Dendritic cell treated with granulocyte-macrophage colony-stimulating factor and Interleukin-4, amounts not matched to agents 40 ng/mL and 50 ng/mL, for 4 days (primary cell): Measurements from ENCODE around the gene SKIC2.
"Not testable (repeated sequence)": the region's sequence is repeated elsewhere in the genome, so short reads cannot be mapped to it uniquely, and the experiment has no call there.

ENCODE experiments used
- H3K27ac Mint-ChIP-seq: one replicate; pipeline ENCODE4 v1.8.0; 2022; ENCODE audit warnings: mild to moderate bottlenecking, mixed read lengths
- H3K27me3 Mint-ChIP-seq: one replicate; pipeline ENCODE4 v1.8.0; 2022; ENCODE audit warnings: mild to moderate bottlenecking, mixed read lengths
- H3K36me3 Mint-ChIP-seq: one replicate; pipeline ENCODE4 v1.8.0; 2022; ENCODE audit warnings: low read depth, mixed read lengths
- H3K4me1 Mint-ChIP-seq: one replicate; pipeline ENCODE4 v1.8.0; 2022; ENCODE audit warnings: low read depth, mixed read lengths
- H3K4me3 Mint-ChIP-seq: one replicate; pipeline ENCODE4 v1.8.0; 2022; ENCODE audit warnings: mild to moderate bottlenecking, moderate library complexity, mixed read lengths
- H3K9me3 Mint-ChIP-seq: one replicate; pipeline ENCODE4 v1.8.0; 2022; ENCODE audit warnings: mixed read lengths
- intact Hi-C: fragments of 100-400 bp; cut with micrococcal nuclease; formaldehyde crosslinking; loops from one replicate; pipeline ENCODE4 v1.15.0; 2022

Gene SKIC2

DNA sequence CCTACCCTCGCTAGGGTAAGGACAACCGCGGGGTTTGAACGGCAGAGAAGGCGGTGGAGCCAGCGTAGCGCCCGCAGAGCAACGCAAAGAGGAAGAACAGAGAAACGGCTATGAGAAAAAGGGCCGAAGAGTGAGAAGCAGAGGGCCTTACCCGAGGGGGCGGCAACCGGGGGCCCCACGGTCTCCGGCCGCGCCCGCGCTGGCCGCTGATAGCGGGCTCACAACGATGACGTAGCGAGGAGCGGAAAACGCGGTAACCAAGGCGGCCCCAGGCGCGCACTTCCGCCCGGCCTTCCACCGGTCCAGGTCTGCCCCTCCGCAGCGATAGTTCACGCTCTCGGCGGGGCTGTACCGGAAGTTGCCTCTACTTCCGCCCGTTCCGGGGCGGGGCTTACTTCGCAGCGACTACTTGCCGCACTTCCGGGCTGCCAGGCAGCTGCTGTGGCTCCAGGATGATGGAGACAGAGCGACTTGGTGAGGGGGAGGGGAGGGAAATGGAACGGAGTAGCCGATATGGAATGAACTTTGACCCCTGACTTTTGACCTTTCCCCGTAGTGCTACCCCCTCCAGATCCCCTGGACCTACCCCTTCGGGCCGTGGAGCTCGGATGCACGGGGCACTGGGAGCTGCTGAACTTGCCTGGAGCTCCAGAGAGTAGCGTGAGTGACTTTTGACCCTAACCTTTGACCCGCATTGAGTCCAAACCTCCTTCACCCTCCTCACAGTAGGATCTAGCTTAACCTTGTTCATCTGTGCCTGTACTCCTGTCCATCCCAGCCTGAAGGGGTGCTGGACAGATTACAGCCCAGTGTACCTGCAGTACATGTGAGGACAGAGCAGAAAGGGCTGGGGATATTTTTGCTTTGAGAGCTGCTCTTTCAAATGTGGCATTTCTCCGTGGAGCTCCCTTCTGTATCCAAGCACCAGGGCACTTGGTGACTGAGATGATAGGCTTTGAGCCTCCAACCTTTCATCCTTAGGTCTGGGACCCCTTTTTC is at the start of gene SKIC2, which contains the start of gene NELFE:
Gene SKIC2, plus strand, starts transcription at position 435 of the 999 bp plus-strand sequence. Its CDS starts 18 bp downstream, at position 453.
Gene NELFE, minus strand, starts transcription at position 231 of the 999 bp plus-strand sequence. CDS start 525 bp downstream, outside the sequence.
- H3K9me3 Mint-ChIP-seq, result no peaks in the 10 kb centered on the region
- no peaks in the 10 kb centered on the region for H3K27me3 Mint-ChIP-seq
- H3K36me3 Mint-ChIP-seq, result peaks cover 94% of the 10 kb centered on the region
- peaks cover 49% of the 10 kb centered on the region for H3K4me1 Mint-ChIP-seq
- peak within 1 kb of the TSS; percentile 92 for H3K27ac Mint-ChIP-seq
- intact Hi-C loops, result loop anchor here (1.0 to 5.0 kb wide), 2 partner anchors 13 to 62 kb away; partner anchors contain the start of genes DXO and EHMT2
- peak within 1 kb of the TSS; percentile 90 for H3K4me3 Mint-ChIP-seq

DNA sequence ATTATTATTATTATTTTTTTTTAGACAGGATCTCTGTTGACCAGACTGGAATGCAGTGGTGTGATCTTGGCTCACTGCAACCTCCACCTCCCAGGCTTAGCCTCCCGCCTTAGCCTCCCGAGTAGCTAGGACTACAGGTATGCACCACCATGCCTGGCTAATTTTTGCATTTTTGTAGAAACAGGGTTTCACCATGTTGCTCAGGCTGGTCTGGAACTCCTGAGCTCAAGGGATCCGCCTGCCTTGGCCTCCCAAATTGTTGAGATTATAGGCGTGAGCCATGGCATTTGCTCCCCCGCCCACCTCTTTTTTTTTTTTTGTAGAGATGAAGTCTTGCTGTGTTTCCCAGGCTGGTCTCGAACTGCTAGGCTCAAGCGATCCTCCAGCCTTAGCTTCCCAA is 49.7 kb upstream of the SKIC2 start:
- H3K4me3 Mint-ChIP-seq, H3K27me3 Mint-ChIP-seq, H3K9me3 Mint-ChIP-seq, H3K36me3 Mint-ChIP-seq, intact Hi-C loops: not testable (repeated sequence)
- peaks cover 40% of the 10 kb centered on the region for H3K4me1 Mint-ChIP-seq
- H3K27ac Mint-ChIP-seq, result peak overlapping the region; percentile 25

DNA sequence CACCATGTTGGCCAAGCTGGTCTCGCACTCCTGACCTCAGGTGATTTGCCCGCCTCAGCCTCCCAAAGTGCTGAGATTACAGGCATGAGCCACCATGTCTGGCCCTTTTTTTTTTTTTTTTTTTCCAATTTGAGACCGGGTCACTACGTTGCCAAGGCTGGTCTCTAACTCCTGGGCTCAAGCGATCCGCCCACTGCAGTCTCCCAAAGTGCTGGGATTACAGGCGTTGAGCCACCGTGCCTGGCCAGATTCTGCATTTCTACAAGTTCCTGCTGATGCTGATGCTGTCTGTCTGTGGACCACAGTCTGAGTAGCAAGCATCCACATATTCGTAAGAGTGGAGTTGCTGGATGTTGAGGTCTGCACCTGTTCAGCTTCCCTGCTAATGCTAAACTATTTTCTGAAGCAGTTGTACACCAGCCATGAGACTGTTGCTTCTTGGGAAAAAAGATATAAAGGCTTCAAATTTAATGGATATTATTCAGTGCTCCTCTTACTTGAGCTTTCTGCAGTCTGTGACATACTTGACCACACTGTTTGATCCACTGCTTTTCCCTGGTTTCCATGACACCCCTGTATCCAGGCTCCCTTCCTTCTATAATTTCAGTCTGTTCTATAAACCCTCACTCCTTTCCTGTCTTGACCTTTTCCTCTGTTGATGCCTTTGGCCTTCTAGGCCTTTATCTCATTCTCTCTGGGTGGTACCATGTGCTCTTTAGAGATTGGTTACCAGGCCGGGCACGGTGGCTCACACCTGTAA is 47.0 kb upstream of the SKIC2 start:
- no peak overlapping the region for H3K4me3 Mint-ChIP-seq
- no peaks in the 10 kb centered on the region for H3K36me3 Mint-ChIP-seq
- H3K9me3 Mint-ChIP-seq, result no peaks in the 10 kb centered on the region
- intact Hi-C loops, result no loop called here
- H3K27me3 Mint-ChIP-seq, result no peaks in the 10 kb centered on the region
- H3K27ac Mint-ChIP-seq, result peak overlapping the region; percentile 33
- peaks cover 41% of the 10 kb centered on the region for H3K4me1 Mint-ChIP-seq

DNA sequence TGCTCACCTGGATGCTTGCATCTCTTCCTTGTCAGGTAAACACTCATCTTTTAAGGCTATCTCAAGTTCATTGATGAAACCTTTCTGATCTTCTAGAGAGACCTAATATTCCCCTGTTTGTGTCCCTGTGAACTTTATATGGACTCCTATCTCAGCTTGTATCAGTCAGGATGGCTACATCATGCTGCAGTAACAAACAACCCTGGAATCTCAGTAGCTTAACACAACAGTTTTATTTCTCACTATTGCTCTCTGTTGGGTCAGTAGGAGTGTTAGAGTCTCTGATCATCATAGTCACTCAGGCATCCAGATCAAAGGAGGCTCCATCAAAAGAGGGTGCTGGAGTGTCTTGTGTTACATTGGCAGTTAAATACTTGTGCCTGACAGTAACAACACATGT is 43.6 kb upstream of the SKIC2 start:
- Mint-ChIP-seq H3K4me1 (peaks cover 44% of the 10 kb centered on the region), H3K36me3 (no peaks in the 10 kb centered on the region), H3K4me3 (no peak overlapping the region), H3K27me3 (no peaks in the 10 kb centered on the region), H3K27ac (peak overlapping the region; percentile 4), H3K9me3 (no peaks in the 10 kb centered on the region)
- intact Hi-C loops, result no loop called here

DNA sequence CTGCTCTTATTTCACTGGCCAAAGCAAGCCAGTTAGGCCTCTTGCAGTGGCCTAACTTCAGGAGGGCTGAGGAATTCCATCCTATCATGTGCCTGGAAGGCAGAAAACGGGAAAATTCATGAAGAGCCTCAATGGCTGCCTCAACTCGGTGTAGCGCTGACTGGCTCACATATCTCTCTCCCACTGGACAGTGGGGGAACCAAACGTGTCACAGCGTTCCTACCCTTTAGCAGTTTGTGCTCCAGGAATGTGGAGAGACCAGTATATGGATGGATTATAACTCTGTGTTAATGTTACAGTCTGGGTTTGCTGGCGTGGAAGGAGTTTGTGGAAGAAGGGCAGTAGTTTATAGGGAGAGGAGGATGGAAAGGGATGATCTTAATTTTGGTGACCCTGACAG is 43.2 kb upstream of the SKIC2 start:
- no peaks in the 10 kb centered on the region for H3K9me3 Mint-ChIP-seq
- peak overlapping the region; percentile 10 for H3K27ac Mint-ChIP-seq
- intact Hi-C loops, result no loop called here
- peaks cover 47% of the 10 kb centered on the region for H3K4me1 Mint-ChIP-seq
- no peak overlapping the region for H3K4me3 Mint-ChIP-seq
- H3K27me3 Mint-ChIP-seq, result no peaks in the 10 kb centered on the region
- H3K36me3 Mint-ChIP-seq, result no peaks in the 10 kb centered on the region

DNA sequence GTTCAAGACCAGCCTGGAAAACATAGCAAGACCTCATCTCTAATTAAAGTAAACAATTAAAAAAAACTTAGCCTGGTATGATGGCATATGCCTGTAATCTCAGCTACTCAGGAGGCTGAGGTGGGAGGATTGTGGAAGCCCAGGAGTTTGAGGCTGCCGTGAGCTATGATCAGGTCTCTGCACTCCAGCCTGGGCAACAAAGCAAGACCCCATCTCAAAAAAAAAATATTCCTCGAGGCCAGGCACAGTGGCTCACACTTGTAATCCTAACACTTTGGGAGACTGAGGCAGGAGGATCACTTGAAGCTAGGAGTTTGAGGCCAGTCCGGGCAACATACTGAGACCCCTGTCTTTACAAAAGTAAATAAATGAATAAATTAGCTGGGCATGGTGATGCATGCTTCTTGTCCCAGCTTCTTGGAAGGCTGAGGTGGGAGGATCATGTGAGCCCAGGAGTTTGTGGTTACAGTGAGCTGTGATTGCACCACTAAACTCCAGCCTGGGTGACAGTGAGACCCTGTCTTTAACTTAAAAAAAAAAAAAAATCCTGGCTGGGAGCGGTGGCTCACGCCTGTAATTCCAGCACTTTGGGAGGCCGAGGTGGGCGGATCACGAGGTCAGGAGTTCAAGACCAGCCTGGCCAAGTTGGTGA is 40.8 kb upstream of the SKIC2 start:
- Mint-ChIP-seq H3K9me3 (no peaks in the 10 kb centered on the region), H3K27me3 (no peaks in the 10 kb centered on the region), H3K4me3 (peak overlapping the region; percentile 13), H3K27ac (peak overlapping the region; percentile 43), H3K36me3 (no peaks in the 10 kb centered on the region), H3K4me1 (peaks cover 59% of the 10 kb centered on the region)
- intact Hi-C loops, result no loop called here

DNA sequence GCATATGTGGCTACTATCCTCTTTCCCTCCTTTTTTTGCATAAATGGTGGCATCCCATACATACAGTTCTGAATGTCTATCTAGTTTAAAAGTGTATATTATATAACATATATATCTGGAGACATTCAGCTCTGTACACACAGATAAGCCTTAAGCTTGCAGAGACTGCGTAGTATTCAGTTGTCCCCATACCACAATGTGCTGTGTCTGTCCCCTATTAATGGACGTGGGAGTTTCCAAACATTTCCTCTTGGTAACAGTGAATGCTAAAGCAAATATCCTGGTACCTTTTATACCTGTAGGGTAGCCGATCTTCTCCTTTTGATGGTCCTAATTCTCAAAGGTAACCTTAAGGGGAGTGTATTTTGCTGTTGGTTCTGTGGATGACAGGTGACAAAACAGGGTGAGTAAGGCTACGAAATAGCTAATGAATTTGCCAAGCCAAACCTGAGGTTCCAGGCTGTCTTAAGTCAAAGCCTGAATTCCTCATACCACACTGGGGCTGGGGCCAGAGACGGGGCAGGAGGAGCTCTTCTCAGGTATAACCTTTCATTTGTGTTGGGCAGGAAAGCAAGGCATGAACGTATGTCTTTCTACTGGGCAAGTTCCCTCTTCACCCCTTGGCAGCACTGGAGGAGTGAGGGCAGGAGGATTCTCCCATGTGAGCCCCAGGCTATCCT is 39.2 kb upstream of the SKIC2 start:
- Mint-ChIP-seq H3K4me3 (no peak overlapping the region), H3K36me3 (no peaks in the 10 kb centered on the region), H3K27ac (peak overlapping the region; percentile 90), H3K4me1 (peaks cover 59% of the 10 kb centered on the region), H3K9me3 (no peaks in the 10 kb centered on the region), H3K27me3 (no peaks in the 10 kb centered on the region)
- intact Hi-C loops, result no loop called here

DNA sequence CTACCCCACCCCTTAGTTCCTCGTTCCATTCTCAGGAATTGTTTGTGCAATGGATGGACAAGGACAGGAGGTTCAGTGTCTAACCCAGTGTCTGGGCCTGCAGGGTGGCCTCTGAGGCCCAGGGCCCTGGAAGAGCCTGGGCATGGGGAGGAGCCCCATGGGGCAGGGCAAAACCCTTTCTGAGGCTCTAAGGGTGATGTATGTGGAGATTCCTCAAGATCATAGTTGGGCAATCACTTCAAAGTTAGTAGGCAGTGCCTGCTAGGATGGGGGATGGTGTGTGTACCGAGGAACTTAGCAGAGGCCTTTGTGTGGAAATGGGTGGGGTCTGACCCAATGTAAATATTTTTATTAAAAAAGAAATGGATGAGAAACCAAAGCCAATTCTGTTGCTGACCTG is 38.2 kb upstream of the SKIC2 start:
- no peaks in the 10 kb centered on the region for H3K36me3 Mint-ChIP-seq
- peak overlapping the region; percentile 1 for H3K4me3 Mint-ChIP-seq
- H3K27me3 Mint-ChIP-seq, result no peaks in the 10 kb centered on the region
- H3K4me1 Mint-ChIP-seq, result peaks cover 57% of the 10 kb centered on the region
- no peaks in the 10 kb centered on the region for H3K9me3 Mint-ChIP-seq
- intact Hi-C loops, result no loop called here
- H3K27ac Mint-ChIP-seq, result peak overlapping the region; percentile 90

DNA sequence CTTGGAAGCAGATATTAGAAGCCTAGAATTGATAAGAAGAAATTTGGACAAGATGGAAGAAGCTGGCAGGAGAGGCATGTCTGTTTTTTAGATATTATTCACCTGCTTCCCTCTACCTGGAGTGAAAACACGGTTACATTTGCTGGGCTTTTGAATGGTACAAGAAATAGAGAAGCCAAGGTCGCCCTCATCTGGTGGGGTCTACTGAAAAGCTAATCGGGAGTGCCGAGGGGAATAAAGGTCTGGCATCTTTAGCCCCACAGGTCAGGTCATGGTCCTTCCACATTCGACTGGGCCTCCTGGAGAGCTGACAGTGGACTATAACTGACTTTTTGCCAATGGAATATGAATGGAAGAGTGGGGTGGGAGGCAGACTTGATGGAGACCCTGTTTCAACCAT is 36.0 kb upstream of the SKIC2 start:
- peaks cover 66% of the 10 kb centered on the region for H3K4me1 Mint-ChIP-seq
- no peak overlapping the region for H3K27ac Mint-ChIP-seq
- no peak overlapping the region for H3K4me3 Mint-ChIP-seq
- no peaks in the 10 kb centered on the region for H3K9me3 Mint-ChIP-seq
- intact Hi-C loops, result no loop called here
- H3K36me3 Mint-ChIP-seq, result peaks cover 5% of the 10 kb centered on the region
- H3K27me3 Mint-ChIP-seq, result no peaks in the 10 kb centered on the region

DNA sequence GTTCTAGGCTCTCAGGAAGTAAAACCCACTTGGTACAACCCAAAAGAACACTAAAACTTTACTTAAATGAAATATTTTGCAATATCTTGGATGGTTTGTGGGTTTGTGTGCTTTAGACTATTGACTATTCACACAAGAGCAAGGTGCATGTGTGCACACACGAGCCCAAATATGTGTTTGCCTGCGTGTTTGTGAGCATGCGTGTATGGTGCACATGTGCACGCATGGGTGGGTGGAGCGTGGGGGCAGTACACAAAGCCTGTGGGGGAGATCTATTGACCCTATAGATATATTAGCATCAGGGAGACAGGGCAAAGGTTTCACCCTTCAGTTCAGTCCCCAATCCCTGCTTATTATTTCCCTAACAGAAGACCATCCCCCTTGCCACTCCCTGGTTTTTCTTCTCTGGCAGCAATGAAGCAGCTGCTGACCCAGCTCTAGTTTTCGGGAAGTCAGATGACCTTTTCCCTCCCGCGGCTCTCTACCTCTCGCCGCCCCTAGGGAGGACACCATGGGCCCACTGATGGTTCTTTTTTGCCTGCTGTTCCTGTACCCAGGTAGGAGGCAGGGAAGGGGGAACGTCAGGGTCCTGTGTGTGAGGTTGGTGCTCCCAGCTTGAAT is 31.6 kb upstream of the SKIC2 start, which contains the start of gene C2:
Gene C2, plus strand, starts transcription at position 476 of the 621 bp plus-strand sequence. Its CDS starts 36 bp downstream, at position 512.
- Mint-ChIP-seq H3K4me1 (peaks cover 54% of the 10 kb centered on the region), H3K4me3 (peak within 1 kb of the TSS; percentile 90), H3K9me3 (no peaks in the 10 kb centered on the region), H3K27ac (peak within 1 kb of the TSS; percentile 93), H3K27me3 (no peaks in the 10 kb centered on the region), H3K36me3 (peaks cover 21% of the 10 kb centered on the region)
- intact Hi-C loops, result no loop called here

DNA sequence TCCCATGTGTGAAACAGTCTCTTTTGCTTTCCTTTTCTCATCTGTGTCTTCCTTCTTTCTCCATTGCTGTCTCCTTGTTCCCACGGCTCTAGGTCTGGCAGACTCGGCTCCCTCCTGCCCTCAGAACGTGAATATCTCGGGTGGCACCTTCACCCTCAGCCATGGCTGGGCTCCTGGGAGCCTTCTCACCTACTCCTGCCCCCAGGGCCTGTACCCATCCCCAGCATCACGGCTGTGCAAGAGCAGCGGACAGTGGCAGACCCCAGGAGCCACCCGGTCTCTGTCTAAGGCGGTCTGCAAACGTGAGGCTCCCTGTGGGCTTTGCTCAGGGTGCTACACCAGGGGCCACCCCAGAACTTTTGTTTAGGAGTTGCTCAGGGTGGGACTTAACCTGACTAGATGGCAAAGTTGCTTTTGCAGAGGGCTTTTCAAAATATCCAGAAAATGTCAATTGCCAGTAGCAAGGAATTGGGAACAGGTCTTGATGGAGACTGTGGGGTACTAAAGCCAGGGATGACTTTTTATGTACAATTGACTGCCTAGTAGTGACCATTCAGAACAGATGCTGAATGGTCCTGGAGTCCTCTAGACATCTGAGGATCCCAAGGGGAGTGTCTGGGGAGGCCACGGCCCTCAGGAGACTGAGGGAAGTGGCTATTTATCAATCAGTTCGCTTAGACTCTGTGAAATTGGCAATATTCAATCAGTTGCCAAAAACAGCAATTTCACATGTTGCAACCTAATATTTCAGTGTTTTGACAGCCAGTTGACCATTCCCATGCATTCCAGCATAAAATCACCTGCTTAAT is 30.9 kb upstream of the SKIC2 start:
- peaks cover 47% of the 10 kb centered on the region for H3K4me1 Mint-ChIP-seq
- no peaks in the 10 kb centered on the region for H3K9me3 Mint-ChIP-seq
- intact Hi-C loops, result no loop called here
- H3K4me3 Mint-ChIP-seq, result peak overlapping the region; percentile 90
- peak overlapping the region; percentile 93 for H3K27ac Mint-ChIP-seq
- H3K27me3 Mint-ChIP-seq, result peaks cover 3% of the 10 kb centered on the region
- peaks cover 28% of the 10 kb centered on the region for H3K36me3 Mint-ChIP-seq

DNA sequence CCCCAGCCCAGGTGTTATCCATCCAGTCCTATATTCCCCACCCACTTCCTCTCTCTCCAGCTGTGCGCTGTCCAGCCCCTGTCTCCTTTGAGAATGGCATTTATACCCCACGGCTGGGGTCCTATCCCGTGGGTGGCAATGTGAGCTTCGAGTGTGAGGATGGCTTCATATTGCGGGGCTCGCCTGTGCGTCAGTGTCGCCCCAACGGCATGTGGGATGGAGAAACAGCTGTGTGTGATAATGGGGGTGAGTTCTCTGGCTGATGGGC is 30.4 kb upstream of the SKIC2 start:
- peaks cover 33% of the 10 kb centered on the region for H3K36me3 Mint-ChIP-seq
- H3K4me3 Mint-ChIP-seq, result peak overlapping the region; percentile 90
- H3K27me3 Mint-ChIP-seq, result peaks cover 7% of the 10 kb centered on the region
- H3K9me3 Mint-ChIP-seq, result no peaks in the 10 kb centered on the region
- intact Hi-C loops, result no loop called here
- peak overlapping the region; percentile 69 for H3K27ac Mint-ChIP-seq
- H3K4me1 Mint-ChIP-seq, result peaks cover 48% of the 10 kb centered on the region
